AG10803 (cell line): Measurements from ENCODE around the gene GJC1.

Source experiments
- DNase-seq: peaks from one replicate; pipeline ENCODE4 v3.0.0; 2010; ENCODE audit warnings: low read depth
- H3K4me3 ChIP-seq: 2 replicates; pipeline ENCODE4 v1.5.1; 2011; ENCODE audit warnings: mild to moderate bottlenecking, low read length, control low read depth
- TF ChIP-seq, protein P1 (sequence below): conservative IDR thresholded peaks from 2 replicates; pipeline ENCODE4 v1.5.1; 2011; ENCODE audit warnings: mild to moderate bottlenecking, low read length, control low read depth, inconsistent platforms

GJC1 gene

DNA sequence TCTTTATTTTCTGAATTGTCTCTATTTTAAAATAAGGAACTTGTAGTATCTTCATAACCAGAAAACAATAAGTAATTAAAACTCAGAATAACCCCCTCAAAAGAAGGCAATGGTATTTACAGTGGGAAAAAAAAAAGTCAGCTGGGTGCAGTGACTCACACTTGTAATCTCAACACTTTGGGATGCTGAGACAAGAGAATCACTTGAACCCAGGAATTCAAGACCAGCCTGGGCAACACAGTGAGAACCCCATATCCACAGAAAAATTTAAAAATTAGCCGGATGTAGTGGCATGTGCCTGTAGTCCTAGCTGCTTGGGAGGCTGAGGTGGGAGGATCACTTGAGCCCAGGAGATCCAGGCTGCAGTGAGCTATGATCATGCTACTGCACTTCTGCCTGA, 37.8 kb downstream of the GJC1 start:
- H3K4me3 ChIP-seq: no peak overlapping the region
- peak; percentile 25 for DNase-seq
- TF ChIP-seq, protein P1, sequence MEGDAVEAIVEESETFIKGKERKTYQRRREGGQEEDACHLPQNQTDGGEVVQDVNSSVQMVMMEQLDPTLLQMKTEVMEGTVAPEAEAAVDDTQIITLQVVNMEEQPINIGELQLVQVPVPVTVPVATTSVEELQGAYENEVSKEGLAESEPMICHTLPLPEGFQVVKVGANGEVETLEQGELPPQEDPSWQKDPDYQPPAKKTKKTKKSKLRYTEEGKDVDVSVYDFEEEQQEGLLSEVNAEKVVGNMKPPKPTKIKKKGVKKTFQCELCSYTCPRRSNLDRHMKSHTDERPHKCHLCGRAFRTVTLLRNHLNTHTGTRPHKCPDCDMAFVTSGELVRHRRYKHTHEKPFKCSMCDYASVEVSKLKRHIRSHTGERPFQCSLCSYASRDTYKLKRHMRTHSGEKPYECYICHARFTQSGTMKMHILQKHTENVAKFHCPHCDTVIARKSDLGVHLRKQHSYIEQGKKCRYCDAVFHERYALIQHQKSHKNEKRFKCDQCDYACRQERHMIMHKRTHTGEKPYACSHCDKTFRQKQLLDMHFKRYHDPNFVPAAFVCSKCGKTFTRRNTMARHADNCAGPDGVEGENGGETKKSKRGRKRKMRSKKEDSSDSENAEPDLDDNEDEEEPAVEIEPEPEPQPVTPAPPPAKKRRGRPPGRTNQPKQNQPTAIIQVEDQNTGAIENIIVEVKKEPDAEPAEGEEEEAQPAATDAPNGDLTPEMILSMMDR: no peak

- TF ChIP-seq, protein P1: no peak
- no peak overlapping the region for H3K4me3 ChIP-seq
- no peak for DNase-seq
Observed at GRCh38 chr17:44788139-44788538, 41.9 kb downstream of the GJC1 start.

DNA sequence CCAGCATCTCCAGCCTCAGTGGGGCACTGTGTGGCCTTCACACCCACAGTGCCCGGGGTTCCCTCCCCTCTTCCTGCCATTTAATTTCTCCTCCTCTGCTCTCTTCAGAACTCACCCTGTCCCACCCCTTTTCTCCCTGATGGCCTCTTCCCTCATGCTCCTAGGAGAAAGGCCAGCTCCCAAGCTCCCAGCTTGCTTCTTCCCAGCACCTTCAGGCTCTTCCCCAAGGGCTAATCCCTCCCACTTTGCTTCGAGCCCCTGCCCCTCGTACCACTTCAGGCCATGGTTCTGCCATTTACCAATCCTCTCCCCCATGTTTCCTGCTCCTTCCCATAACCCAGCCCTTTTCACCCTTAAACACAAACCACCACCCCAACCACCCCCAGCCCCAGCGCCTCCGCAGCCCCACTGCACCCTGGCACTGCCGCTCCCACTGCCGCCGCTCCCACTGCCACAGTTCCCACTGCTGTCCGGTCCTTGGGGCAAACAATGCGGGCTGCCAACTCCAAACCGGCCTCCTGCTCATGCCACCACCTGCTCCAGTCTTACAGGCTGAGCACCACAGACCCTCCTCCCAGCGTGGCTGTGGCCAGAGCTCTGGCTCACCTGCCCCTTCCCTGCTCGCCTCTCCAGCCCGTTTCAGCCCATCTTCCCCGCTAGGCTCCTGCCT, 42.7 kb downstream of the GJC1 start:
- DNase-seq: no peak
- TF ChIP-seq, protein P1: no peak
- H3K4me3 ChIP-seq: no peak overlapping the region

DNA sequence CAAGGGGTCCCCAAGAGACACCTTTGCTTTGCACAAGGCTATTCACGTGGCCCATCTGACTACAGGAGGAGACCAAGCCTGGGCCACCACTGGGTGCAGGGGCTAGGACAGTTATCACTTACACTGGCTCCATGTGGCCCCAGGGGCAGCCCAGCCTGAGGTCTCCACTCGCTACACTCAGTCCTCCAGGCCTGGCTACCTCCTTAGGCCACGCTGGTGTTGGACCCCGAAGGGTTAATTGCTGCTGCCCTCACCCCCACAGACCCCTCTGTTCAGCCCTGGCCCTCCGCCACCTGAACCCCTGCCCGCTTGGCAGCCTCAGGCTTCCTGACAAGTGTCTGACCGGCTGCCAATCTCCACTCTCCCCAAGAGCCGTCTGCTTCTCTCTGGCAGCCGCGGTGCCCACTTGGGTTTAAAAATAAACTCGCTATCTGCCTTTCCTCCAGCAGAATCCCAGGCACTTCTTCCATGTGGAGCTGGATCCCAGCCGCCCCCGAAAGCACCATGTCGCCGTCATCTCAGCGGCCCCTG, 43.5 kb downstream of the GJC1 start:
- TF ChIP-seq, protein P1: no peak
- H3K4me3 ChIP-seq: no peak overlapping the region
- DNase-seq: no peak

- H3K4me3 ChIP-seq: no peak overlapping the region
- no peak for DNase-seq
- TF ChIP-seq, protein P1: no peak
Observed at GRCh38 chr17:44785921-44786320, 44.2 kb downstream of the GJC1 start.

GRCh38 chr17:44782326-44782850, 47.7 kb downstream of the GJC1 start:
- TF ChIP-seq, protein P1: no peak
- H3K4me3 ChIP-seq: no peak overlapping the region
- no peak for DNase-seq
